RCC 7860 (cell line): ENCODE measurements around the gene FCRL1.

Experiments
- DNase-seq: peaks from one replicate; pipeline ENCODE4 v3.0.0-alpha.2; 2015; ENCODE audit warnings: low spot score
- FAIRE-seq: peaks from 2 replicates; lab custom pipeline; 2012; peaks lifted over from hg19 to GRCh38; lab: Jason Lieb, UNC

Gene FCRL1, protein sequence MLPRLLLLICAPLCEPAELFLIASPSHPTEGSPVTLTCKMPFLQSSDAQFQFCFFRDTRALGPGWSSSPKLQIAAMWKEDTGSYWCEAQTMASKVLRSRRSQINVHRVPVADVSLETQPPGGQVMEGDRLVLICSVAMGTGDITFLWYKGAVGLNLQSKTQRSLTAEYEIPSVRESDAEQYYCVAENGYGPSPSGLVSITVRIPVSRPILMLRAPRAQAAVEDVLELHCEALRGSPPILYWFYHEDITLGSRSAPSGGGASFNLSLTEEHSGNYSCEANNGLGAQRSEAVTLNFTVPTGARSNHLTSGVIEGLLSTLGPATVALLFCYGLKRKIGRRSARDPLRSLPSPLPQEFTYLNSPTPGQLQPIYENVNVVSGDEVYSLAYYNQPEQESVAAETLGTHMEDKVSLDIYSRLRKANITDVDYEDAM

GRCh38 chr1:157819896-157820295 is at the start of gene FCRL1:
Gene FCRL1 (minus strand): TSS chr1:157820120. CDS start chr1:157820037, 83 bp downstream.
- DNase-seq: no peak
- FAIRE-seq: no peak

DNA sequence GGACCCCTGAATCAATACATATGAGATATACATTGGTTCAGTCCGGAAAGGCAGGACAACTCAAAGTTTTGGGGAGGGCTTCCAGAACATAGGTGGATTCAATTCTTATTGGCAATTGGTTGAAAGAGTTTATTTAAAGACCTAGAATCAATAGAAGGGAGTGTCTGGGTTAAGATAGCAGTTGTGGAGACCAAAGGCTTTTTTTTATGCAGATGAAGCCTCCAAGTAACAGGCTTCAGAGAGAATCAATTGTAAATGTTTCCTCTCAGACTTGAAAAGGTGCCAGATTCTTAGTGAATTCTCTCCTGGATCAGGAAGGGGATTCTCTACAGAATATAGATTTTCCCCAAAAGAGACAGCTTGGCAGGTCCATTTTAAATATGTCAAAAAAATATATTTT is 48.7 kb upstream of the FCRL1 start:
- DNase-seq: no peak
- FAIRE-seq: no peak

- DNase-seq (no peak), FAIRE-seq (no peak)
Observed at GRCh38 chr1:157862114-157863070, 42.5 kb upstream of the FCRL1 start.

DNA sequence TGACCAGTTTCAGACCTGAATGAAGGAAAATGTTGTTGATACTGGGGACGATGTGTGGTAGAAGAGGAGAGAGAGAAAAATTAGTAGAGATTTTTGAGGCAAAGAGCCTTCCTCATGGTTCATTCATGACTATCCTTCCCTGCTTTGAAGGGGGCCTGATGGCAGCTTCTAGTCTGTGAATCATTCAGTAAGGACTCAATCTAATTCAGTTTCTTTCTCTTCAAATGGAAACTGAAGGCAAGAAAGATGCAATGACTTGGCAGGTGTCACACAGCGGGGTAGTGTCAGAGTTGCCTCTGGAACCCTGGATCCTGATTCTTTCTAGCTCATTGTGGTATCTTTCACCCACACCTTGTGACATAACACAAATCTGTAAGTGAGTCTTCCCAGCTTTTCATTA is 36.6 kb upstream of the FCRL1 start:
- no peak for FAIRE-seq
- no peak for DNase-seq

DNA sequence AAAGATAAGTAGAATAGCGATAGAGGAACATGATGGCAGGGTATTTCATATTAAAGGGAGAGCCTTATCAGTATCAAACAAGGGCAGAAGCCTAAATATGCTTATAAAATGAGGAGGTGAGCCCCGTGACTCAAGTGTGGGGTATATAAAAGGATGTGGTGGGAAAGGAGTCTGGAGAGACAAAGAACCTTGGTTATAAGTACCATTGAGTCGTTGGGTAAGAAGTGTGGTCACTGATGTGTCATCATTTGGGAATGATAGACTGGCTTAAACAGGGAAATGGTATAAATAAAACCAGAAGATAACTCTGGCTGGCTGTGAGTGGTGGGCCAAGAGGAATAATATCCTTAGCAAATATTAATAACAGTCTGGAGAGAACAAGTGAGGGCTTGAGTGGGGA is 32.6 kb upstream of the FCRL1 start:
- DNase-seq (peak; percentile 49), FAIRE-seq (no peak)

DNA sequence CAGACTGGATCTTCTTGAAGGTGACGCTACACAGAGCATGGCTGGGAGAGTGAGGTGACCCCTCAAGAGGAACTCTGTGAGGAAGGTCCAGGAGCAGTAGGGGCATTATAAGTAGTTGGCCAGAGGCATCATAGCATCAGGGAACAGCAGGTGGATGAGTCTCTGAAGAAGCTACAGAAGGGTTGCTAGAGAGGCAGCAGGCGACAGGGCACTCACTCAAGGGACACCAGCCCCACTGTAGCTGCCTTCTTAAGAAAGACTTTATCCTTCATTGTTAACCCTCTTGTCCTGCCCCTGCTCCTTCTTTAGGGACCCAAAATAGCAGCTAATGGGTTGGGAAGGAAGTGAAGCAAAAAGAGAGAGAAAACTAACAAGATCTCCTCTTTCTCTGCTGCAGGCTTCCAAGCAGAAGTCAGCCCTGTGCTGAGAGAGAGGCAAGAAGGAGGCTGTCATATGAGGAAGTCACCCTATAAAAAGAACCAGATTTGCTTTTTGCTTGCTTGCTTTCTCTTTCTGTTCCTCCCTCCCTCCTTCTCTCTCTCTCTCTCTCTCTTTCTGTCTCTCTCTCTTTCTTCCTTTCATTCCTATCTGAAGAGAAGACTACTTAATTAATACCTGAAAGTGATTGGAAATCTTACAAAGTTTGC is 29.4 kb upstream of the FCRL1 start:
- no peak for FAIRE-seq
- DNase-seq: no peak

DNA sequence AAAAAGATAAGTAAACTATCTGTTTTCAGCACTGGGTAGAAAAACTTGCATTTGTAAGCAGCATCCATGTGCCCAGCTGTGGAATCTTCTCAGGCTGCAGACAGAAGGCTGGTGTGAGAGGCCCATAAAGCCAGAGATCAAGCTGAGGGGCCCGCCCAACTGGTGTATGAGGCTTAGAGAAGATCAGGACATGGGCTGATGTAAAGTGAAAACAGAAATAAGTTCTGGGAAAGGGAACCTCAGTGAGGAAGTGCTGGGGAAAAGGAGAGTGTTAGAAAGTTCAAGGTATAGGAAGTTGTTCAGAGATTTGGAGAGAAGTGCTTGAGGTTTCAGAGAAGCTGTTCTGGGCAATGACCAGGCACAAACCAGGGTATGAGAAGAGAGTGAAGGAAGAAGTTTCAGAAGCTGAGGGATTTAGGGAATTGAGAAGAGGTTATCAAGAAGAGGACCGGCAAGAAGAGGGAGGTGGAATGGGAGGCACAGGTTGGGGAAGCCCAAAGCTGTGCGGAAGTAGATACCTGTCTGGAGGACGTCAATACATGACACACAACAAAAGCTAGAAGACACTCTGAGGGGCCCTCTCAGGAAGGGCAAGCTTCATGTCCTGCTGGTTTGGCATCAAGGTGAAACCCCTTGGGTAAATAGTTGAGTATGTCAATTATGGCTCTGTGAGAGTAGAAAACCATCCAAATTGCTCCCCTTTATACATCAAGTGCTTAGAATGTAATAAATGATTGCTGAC is 24.3 kb upstream of the FCRL1 start:
- no peak for DNase-seq
- no peak for FAIRE-seq

GRCh38 chr1:157842939-157843338 is 23.0 kb upstream of the FCRL1 start:
- DNase-seq (no peak), FAIRE-seq (no peak)

DNA sequence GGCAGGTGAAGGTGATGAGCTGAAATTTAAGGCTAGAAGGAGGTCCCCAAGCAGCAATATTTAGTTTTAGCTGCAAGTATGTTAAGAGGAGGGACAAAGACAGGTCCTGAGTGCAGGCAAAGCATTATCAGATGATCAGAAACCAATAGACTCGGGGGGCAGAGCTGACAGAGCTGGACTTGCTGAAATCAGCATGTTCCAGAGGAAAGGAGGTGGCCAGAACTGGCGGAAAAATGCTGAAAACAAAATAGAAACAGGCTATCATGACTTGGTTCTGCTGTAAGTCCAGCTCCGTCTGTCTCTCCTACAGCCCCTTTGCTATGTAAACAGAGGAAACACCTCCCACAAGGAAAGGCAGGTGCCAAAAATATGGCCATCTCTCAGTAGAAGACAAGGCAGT is 21.8 kb upstream of the FCRL1 start, which contains the start of gene CD5L:
CD5L (minus strand) TSS at position 101 of the 400 bp plus-strand sequence. CDS start 107 bp downstream, outside the sequence.
- no peak for DNase-seq
- no peak for FAIRE-seq

GRCh38 chr1:157838966-157839365 is 19.0 kb upstream of the FCRL1 start:
- FAIRE-seq: no peak
- no peak for DNase-seq

DNA sequence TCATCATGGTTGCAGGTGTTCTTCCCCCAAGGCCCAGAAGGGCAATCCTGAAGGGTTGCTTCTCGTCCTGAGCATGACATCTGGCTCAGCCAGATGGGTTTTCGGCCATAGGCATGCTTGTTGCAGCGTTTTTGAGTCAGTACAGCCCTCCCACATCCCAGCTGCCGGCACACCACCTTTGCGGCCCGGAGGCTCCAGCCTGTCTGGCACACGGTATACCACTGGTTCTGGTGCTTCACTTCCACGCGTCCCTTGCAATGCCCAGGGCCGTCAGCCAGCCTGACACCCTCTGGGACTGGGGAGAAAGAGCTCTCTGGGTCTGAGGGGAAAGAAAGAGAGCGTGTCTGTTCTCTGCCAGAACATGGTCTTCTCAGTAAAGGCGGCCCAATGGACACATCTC is 14.5 kb upstream of the FCRL1 start:
- FAIRE-seq: no peak
- no peak for DNase-seq

GRCh38 chr1:157833145-157833544 is 13.2 kb upstream of the FCRL1 start:
- DNase-seq (no peak), FAIRE-seq (no peak)

DNA sequence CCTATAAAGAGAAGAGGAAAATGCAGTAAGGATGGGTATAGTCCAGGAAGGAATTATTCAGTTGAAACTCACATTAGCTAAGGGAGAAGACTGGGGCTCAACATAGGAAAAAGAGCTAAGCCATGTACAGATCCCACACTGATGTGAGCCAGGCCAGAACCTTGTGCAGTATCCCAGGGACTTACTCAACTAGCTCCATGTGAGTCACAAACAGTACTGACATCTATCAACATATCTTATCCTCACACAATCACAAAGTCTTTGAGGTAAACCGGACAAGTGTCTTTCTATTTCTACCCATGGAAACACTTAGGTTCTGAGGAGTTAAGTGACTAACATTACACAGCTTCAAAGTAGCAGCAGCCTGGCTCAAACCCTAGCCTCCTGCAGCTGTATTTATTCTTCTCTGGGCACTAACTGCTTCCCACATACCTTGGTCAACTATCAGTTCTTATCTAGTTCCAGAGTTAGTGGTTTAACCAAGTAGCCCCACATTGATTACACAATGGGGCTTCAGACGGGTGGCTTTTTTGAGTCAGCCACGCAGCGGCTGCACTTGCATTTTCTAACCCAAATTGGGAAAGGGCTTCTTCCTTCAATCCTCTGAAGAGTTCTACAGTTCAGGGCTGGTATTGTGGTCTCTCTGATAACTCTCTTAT is 12.2 kb upstream of the FCRL1 start:
- FAIRE-seq: no peak
- no peak for DNase-seq

- no peak for FAIRE-seq
- no peak for DNase-seq
Observed at GRCh38 chr1:157830887-157831286, 11.0 kb upstream of the FCRL1 start.

GRCh38 chr1:157829711-157830110 is 9.8 kb upstream of the FCRL1 start:
- no peak for FAIRE-seq
- no peak for DNase-seq

DNA sequence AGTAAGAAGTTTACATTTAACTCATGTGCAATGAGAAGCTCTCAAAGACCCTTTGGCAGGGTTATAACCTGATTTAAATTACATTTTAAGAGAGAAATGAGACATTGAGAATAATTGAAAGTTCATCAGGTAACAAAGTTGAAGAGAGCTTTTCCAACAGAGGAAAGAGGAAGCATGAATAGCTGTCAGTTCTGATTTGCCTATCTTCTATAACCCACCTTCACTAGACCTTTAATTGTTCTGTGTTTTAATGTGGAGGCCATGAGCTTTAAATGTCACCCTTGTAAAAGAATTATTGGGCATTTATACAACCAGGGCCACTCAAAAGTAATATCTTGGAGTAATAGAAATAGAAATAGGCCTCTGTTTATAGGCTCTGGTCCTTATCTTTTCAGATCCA is 9.3 kb upstream of the FCRL1 start:
- no peak for FAIRE-seq
- no peak for DNase-seq

DNA sequence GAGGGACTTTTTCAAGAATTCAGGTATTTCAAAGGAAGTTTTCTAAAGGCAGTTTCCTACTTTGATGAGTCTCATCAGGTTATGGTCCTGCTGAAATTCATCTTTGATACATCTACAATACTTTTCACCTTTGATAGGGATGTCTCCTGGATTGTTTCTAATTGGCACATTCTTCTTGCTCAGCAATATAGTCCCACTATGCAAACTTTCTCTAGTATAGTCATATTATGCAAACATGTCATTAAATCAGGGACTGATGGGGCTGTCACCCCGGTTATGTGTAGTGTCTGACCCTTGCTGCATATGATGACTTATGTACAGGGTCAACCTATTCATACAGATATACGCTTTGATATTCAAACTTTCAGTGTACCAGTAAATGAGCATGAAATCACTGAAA is 379 bp upstream of the FCRL1 start:
- FAIRE-seq (no peak), DNase-seq (no peak)

GRCh38 chr1:157819215-157819614 is 705 bp downstream of the FCRL1 start:
- FAIRE-seq (no peak), DNase-seq (no peak)

DNA sequence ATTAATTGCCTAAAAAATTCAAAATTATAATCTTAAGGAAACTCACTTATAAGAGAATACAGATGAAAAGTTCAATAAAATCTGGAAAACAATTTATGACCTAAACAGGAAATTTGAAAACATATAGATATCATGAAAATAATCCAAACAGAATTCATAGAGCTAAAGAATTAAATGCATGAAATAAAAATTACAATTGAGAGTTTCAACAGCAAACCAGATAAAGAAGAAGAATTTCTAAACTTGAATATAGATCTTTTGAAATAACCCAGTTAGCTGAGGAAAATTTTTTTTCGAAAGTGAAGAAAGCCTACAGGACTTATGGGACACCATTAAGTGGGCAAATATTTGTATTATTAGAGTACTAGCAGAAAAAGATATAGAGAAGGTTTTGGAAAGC is 6.7 kb downstream of the FCRL1 start:
- DNase-seq (no peak), FAIRE-seq (peak; percentile 17)
